ENCODE results near the gene STMN1. TPM values are rescaled to one million over a fixed set of nuclear protein-coding genes. Genes with fewer than 3 reads are reported as not detected.

The STMN1 gene
- total and polyA plus RNA-seq, 2 of the 8 experiments (the other 6 are each of a cell fraction or from before 2014, with no cell fraction given), result 116 to 564 TPM

DNA sequence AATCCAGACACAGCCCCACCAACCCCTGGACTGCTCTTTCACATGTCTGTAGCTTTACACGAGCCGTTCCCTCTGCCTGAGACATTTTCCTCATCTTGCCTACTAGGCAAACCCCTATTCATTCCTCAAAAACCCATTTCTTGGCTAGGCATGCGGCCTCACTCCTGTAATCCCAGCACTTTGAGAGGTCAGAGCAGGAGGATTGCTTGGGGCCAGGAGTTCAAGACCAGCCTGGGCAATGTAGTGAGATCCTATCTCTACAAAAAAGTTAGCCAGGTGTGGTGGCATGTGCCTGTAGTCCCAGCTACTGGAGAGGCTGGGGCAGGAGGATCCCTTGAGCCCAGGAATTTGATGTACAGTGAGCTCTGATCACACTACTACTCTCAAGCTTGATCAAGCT lies 41.8 kb downstream of the STMN1 start:
- H3K4ac ChIP-seq (replicated peaks; ENCODE audit: insufficient read length, low read depth, low read length), result no peak overlapping the region
- POLR2A ChIA-PET (ENCODE audit: partially characterized antibody), result interaction anchor here (1.1 to 1.3 kb wide), 2 partner anchors 11 to 24 kb away, joined by 4 to 5 read pairs; partner anchors contain the start of gene PAQR7
- DNase-seq (ENCODE audit: low read depth in 1 of 2, low spot score in 2 of 2) (no peak), FAIRE-seq (no peak)
- H3K56ac ChIP-seq (replicated peaks; ENCODE audit: insufficient read length, low read depth, low read length), result no peak overlapping the region
- no peak overlapping the region for H2AK5ac ChIP-seq (ENCODE audit: low read depth, low read length)
- H3K27ac ChIP-seq (ENCODE audit: low read depth, low read length), result no peak overlapping the region
- H3K79me2 ChIP-seq (ENCODE audit: control insufficient read depth in 1 of 2, insufficient read depth in 2 of 2, low read length in 2 of 2), result no peaks in the 10 kb centered on the region
- H3K79me1 ChIP-seq (ENCODE audit: low read depth, low read length), result no peaks in the 10 kb centered on the region
- H2BK20ac ChIP-seq (ENCODE audit: low read length), result no peak overlapping the region
- no peak overlapping the region for H2AFZ ChIP-seq (ENCODE audit: low read length)
- H2BK120ac ChIP-seq (replicated peaks; ENCODE audit: low read depth, low read length), result no peak overlapping the region
- no peak overlapping the region for H4K91ac ChIP-seq (replicated peaks; ENCODE audit: insufficient read length, low read length)
- H4K8ac ChIP-seq (ENCODE audit: extremely low read depth, insufficient read depth, low read length), result no peak overlapping the region
- no peak overlapping the region for H3K4me3 ChIP-seq (ENCODE audit: extremely low read depth in 1 of 4, insufficient read depth in 2 of 4, low read depth in 3 of 4, low read length in 4 of 4)
- no peak overlapping the region for H3K9ac ChIP-seq (replicated peaks in 1 of 4; ENCODE audit: extremely low read depth in 1 of 4, low read depth in 3 of 4, low read length in 3 of 4)
- no peaks in the 10 kb centered on the region for H3K9me3 ChIP-seq (ENCODE audit: insufficient read depth in 2 of 2, low read depth in 1 of 2, low read length in 1 of 2)
- peaks cover 5% of the 10 kb centered on the region for H3K23me2 ChIP-seq (ENCODE audit: low read depth, low read length)
- no peak overlapping the region for H2BK12ac ChIP-seq (ENCODE audit: low read depth, low read length)
- H2BK15ac ChIP-seq (ENCODE audit: low read length), result no peak overlapping the region
- no peak overlapping the region for H2BK5ac ChIP-seq (ENCODE audit: low read depth, low read length)
- no peak overlapping the region for H3K18ac ChIP-seq (ENCODE audit: extremely low read depth, low read length)
- no peak overlapping the region for H4K5ac ChIP-seq (ENCODE audit: insufficient read length, low read depth, low read length)
- H3K36me3 ChIP-seq (ENCODE audit: control insufficient read depth in 2 of 4, insufficient read depth in 4 of 4, low read length in 3 of 4), result peaks cover 0 to 8% (median 1%) of the 10 kb centered on the region in 4 experiments; a peak in 3 of 8 replicates
- no peaks in the 10 kb centered on the region for H3K27me3 ChIP-seq (replicated peaks in 1 of 4; ENCODE audit: control insufficient read depth in 3 of 4, extremely low read depth in 1 of 4, insufficient read depth in 3 of 4, low read length in 3 of 4)
- CTCF ChIA-PET (ENCODE audit: partially characterized antibody), result interaction anchor here (0.6 to 1.5 kb wide), 6 partner anchors 15 to 1834 kb away, joined by 3 to 7 read pairs (median 4); no protein-coding TSS in a partner anchor
- H3K4me1 ChIP-seq (replicated peaks in 1 of 4; ENCODE audit: control insufficient read depth in 3 of 4, insufficient read depth in 4 of 4, low read length in 3 of 4), result peaks cover 3 to 12% (median 7%) of the 10 kb centered on the region in 4 experiments
- no peak overlapping the region for H3K14ac ChIP-seq (ENCODE audit: insufficient read length)
- no peak overlapping the region for H3K23ac ChIP-seq (ENCODE audit: insufficient read length)
- 96% methylated on average over 3 of the region's 3 CpGs; no CpG with 5 or more reads in 1 of the 2 experiments for whole genome bisulfite sequencing, 2 experiments (ENCODE audit: extremely low coverage in 1 of 2, insufficient coverage in 1 of 2, insufficient read length in 1 of 2, insufficient replicate concordance in 2 of 2, low coverage in 1 of 2, low lambda C conversion rate in 2 of 2, missing lambda C conversion rate in 1 of 2)
- no peak overlapping the region for H3K4me2 ChIP-seq (ENCODE audit: insufficient read depth in 1 of 2, low read depth in 2 of 2, low read length in 2 of 2)
- peaks cover 0 to 1% of the 10 kb centered on the region in 2 experiments for H4K20me1 ChIP-seq (replicated peaks in 1 of 2; ENCODE audit: control insufficient read depth in 1 of 2, insufficient read depth in 2 of 2, low read length in 2 of 2)
- TF ChIP-seq, protein P1, sequence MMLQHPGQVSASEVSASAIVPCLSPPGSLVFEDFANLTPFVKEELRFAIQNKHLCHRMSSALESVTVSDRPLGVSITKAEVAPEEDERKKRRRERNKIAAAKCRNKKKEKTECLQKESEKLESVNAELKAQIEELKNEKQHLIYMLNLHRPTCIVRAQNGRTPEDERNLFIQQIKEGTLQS (IDR thresholded peaks at IDR 0.05; ENCODE audit: insufficient read depth, low read depth, low read length), result no peak
- TF ChIP-seq RXRA (IDR thresholded peaks at IDR 0.05; ENCODE audit: insufficient read depth, low read depth, low read length) (no peak), TEAD4 (IDR thresholded peaks at IDR 0.05; ENCODE audit: low read depth, low read length) (no peak), RFX5 (IDR thresholded peaks at IDR 0.05; ENCODE audit: borderline replicate concordance, low read depth, low read length) (no peak), GTF2F1 (IDR thresholded peaks at IDR 0.05; ENCODE audit: borderline replicate concordance, low read depth, low read length) (no peak), NRF1 (IDR thresholded peaks at IDR 0.05; ENCODE audit: low read depth, low read length) (no peak), SIN3A (conservative IDR thresholded peaks at IDR 0.05 in 1 of 2, IDR thresholded peaks at IDR 0.05 in 1 of 2; ENCODE audit: low read depth in 1 of 2, low read length in 2 of 2) (no peak), ASH2L (IDR thresholded peaks at IDR 0.05; ENCODE audit: low read length) (no peak), KDM5A (IDR thresholded peaks at IDR 0.05; ENCODE audit: low read length) (no peak)
- TF ChIP-seq, protein P2, sequence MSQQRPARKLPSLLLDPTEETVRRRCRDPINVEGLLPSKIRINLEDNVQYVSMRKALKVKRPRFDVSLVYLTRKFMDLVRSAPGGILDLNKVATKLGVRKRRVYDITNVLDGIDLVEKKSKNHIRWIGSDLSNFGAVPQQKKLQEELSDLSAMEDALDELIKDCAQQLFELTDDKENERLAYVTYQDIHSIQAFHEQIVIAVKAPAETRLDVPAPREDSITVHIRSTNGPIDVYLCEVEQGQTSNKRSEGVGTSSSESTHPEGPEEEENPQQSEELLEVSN (IDR thresholded peaks at IDR 0.05), result no peak
- TF ChIP-seq, protein P3, sequence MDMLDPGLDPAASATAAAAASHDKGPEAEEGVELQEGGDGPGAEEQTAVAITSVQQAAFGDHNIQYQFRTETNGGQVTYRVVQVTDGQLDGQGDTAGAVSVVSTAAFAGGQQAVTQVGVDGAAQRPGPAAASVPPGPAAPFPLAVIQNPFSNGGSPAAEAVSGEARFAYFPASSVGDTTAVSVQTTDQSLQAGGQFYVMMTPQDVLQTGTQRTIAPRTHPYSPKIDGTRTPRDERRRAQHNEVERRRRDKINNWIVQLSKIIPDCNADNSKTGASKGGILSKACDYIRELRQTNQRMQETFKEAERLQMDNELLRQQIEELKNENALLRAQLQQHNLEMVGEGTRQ (IDR thresholded peaks at IDR 0.05; ENCODE audit: low read length), result no peak

Measured in H1 (cell line).